Adrenal gland (tissue), 5 donors: ENCODE results near the gene ATG9B.

Source experiments
- CTCF ChIP-seq, 6 experiments: fragments of 450-650 bp in 4 of 6; fragments of 200-600 bp in 2 of 6; sonication (generic) in 1 of 6; IDR thresholded peaks; 1 replicate in 5 of 6; 2 replicates in 1 of 6; pipeline versions ENCODE4 v1.5.1 to v1.8.0; 2016 to 2021; ENCODE audit warnings: antibody characterized with exemption in 6 of 6, mild to moderate bottlenecking in 2 of 6, moderate library complexity in 1 of 6
- POLR2A ChIP-seq, 2 donors: fragments of 450-650 bp; IDR thresholded peaks; one replicate each; pipeline ENCODE4 v1.6.1; 2017; ENCODE audit warnings: antibody characterized with exemption in 2 of 2, mild to moderate bottlenecking in 2 of 2, moderate library complexity in 1 of 2
- donor health status: DM: no; HTN: no; CAD: no.

- no peak for TF ChIP-seq CTCF (IDR thresholded peaks at IDR 0.05)
- TF ChIP-seq POLR2A (IDR thresholded peaks at IDR 0.05): no peak
These were observed 5.7 kb downstream of the ATG9B start for GRCh38 chr7:151018421-151019129.
